ENCODE results near the gene DPYD.

DPYD gene

DNA sequence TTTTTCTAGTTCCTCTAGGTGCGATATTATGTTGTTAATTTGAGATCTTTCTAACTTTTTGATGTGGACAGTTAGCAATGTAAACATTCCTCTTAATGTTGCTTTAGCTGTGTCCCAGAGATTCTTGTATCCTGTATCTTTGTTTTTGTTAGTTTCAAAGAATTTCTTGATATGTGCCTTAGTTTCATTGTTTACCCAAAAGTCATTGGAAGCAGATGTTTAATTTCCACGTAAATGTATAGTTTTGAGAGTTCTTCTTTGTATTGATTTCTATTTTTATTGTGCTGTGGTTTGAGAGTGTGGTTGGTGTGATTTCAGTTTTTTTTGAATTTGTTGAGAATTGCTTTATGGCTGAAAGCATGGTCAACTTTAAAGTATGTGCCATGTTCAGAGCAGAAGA is 879.8 kb downstream of the DPYD start:
- Histone ChIP-seq H3K4me1 (ENCODE audit: insufficient read depth, low read length, poor library complexity, severe bottlenecking) (no peaks in the 10 kb centered on the region), H3K9me2 (replicated peaks; ENCODE audit: low read depth, low read length) (no peaks in the 10 kb centered on the region), H3F3A (ENCODE audit: low read depth) (no peaks in the 10 kb centered on the region), H3K27me3 (ENCODE audit: insufficient read depth, low read length, poor library complexity, severe bottlenecking) (no peaks in the 10 kb centered on the region), H3K9me3 (ENCODE audit: insufficient read depth, low read depth, low read length) (no peaks in the 10 kb centered on the region), H3K4me3 (ENCODE audit: low read length, poor library complexity, severe bottlenecking) (no peak overlapping the region), H3K79me2 (ENCODE audit: insufficient read depth, low read length) (no peaks in the 10 kb centered on the region), H4K20me1 (ENCODE audit: insufficient read depth, low read length, poor library complexity, severe bottlenecking) (no peaks in the 10 kb centered on the region), H3K36me3 (ENCODE audit: insufficient read depth, low read length) (no peaks in the 10 kb centered on the region), H2AFZ (ENCODE audit: low read length) (no peak overlapping the region), H3K9ac (ENCODE audit: low read depth, low read length, poor library complexity, severe bottlenecking) (no peak overlapping the region), H3K4me2 (ENCODE audit: low read depth, low read length, poor library complexity, severe bottlenecking) (no peak overlapping the region)
- no peak for TF ChIP-seq EZH2phosphoT487 (IDR thresholded peaks at IDR 0.05; ENCODE audit: borderline replicate concordance)
- TF ChIP-seq, protein P1, sequence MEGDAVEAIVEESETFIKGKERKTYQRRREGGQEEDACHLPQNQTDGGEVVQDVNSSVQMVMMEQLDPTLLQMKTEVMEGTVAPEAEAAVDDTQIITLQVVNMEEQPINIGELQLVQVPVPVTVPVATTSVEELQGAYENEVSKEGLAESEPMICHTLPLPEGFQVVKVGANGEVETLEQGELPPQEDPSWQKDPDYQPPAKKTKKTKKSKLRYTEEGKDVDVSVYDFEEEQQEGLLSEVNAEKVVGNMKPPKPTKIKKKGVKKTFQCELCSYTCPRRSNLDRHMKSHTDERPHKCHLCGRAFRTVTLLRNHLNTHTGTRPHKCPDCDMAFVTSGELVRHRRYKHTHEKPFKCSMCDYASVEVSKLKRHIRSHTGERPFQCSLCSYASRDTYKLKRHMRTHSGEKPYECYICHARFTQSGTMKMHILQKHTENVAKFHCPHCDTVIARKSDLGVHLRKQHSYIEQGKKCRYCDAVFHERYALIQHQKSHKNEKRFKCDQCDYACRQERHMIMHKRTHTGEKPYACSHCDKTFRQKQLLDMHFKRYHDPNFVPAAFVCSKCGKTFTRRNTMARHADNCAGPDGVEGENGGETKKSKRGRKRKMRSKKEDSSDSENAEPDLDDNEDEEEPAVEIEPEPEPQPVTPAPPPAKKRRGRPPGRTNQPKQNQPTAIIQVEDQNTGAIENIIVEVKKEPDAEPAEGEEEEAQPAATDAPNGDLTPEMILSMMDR (conservative IDR thresholded peaks at IDR 0.05; ENCODE audit: low read length) = no peak

DNA sequence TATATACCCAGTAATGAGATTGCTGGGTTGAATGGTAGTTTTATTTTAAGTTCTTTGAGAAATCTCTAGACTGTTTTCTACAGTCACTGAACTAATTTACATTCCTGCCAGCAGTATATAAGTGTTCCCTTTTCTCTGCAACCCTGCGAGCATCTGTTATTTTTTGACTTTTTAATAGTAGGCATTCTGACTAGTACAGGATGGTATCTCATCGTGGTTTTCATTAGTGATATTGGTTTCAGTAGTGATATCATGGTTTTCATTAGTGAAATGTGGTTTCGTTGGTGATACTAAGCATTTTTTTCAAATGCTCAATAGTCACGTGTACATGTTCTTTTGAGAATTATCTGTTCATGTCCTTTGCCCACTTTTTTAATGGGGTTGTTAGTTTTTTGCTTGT is 882.4 kb downstream of the DPYD start:
- TF ChIP-seq, protein P1 (conservative IDR thresholded peaks at IDR 0.05; ENCODE audit: low read length) = no peak
- TF ChIP-seq EZH2phosphoT487 (IDR thresholded peaks at IDR 0.05; ENCODE audit: borderline replicate concordance) = no peak

DNA sequence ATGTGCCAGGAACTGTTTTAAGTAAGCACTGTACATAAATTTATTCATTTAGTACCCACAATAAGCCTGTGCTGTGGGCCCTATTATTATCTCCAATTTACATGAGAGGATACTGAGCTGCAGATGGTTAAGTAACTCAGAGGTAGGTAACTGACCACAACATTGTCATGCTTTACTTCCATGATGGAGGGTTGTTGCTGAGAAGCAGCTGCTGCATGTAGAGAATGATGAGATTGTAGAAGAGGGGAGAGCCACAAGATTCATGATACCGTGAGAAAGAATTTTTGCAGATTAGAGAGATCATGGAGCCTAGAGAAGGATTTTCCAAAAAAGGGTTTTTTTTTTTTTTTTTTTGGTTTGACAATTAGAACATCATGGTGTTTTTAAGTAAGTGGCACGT is 886.2 kb downstream of the DPYD start:
- Histone ChIP-seq H3K9ac (ENCODE audit: low read depth, low read length, poor library complexity, severe bottlenecking) (no peak overlapping the region), H4K20me1 (ENCODE audit: insufficient read depth, low read length, poor library complexity, severe bottlenecking) (no peaks in the 10 kb centered on the region), H3K4me3 (ENCODE audit: low read length, poor library complexity, severe bottlenecking) (no peak overlapping the region), H3K4me1 (ENCODE audit: insufficient read depth, low read length, poor library complexity, severe bottlenecking) (peaks cover 7% of the 10 kb centered on the region), H3K9me2 (replicated peaks; ENCODE audit: low read depth, low read length) (no peaks in the 10 kb centered on the region), H3K27me3 (ENCODE audit: insufficient read depth, low read length, poor library complexity, severe bottlenecking) (no peaks in the 10 kb centered on the region), H3K4me2 (ENCODE audit: low read depth, low read length, poor library complexity, severe bottlenecking) (peak overlapping the region; percentile 7), H2AFZ (ENCODE audit: low read length) (no peak overlapping the region), H3K9me3 (ENCODE audit: insufficient read depth, low read depth, low read length) (no peaks in the 10 kb centered on the region), H3K36me3 (ENCODE audit: insufficient read depth, low read length) (no peaks in the 10 kb centered on the region), H3K79me2 (ENCODE audit: insufficient read depth, low read length) (no peaks in the 10 kb centered on the region), H3F3A (ENCODE audit: low read depth) (no peaks in the 10 kb centered on the region)
- no peak for TF ChIP-seq EZH2phosphoT487 (IDR thresholded peaks at IDR 0.05; ENCODE audit: borderline replicate concordance)
- TF ChIP-seq, protein P1 (conservative IDR thresholded peaks at IDR 0.05; ENCODE audit: low read length) = no peak

More for the DNA sequence above, 882.4 kb downstream of the DPYD start:
- Histone ChIP-seq H3K9me2 (replicated peaks; ENCODE audit: low read depth, low read length) (no peaks in the 10 kb centered on the region), H3K27me3 (ENCODE audit: insufficient read depth, low read length, poor library complexity, severe bottlenecking) (no peaks in the 10 kb centered on the region), H3K4me3 (ENCODE audit: low read length, poor library complexity, severe bottlenecking) (no peak overlapping the region), H3K9ac (ENCODE audit: low read depth, low read length, poor library complexity, severe bottlenecking) (no peak overlapping the region), H3K79me2 (ENCODE audit: insufficient read depth, low read length) (no peaks in the 10 kb centered on the region), H3K4me1 (ENCODE audit: insufficient read depth, low read length, poor library complexity, severe bottlenecking) (peaks cover 7% of the 10 kb centered on the region), H3K4me2 (ENCODE audit: low read depth, low read length, poor library complexity, severe bottlenecking) (no peak overlapping the region), H3K36me3 (ENCODE audit: insufficient read depth, low read length) (no peaks in the 10 kb centered on the region), H3K9me3 (ENCODE audit: insufficient read depth, low read depth, low read length) (no peaks in the 10 kb centered on the region), H4K20me1 (ENCODE audit: insufficient read depth, low read length, poor library complexity, severe bottlenecking) (no peaks in the 10 kb centered on the region), H3F3A (ENCODE audit: low read depth) (no peaks in the 10 kb centered on the region), H2AFZ (ENCODE audit: low read length) (no peak overlapping the region)

All from Loucy (cell line).